SK-N-MC (cell line): Measurements from ENCODE around the gene CILP.
"Not testable (repeated sequence)": the region's sequence is repeated elsewhere in the genome, so short reads cannot be mapped to it uniquely, and the experiment has no call there.

Experiments used
- DNase-seq: peaks from one replicate; pipeline ENCODE4 v3.0.0-alpha.2; 2011; ENCODE audit warnings: low read depth, low spot score
- H3K27ac ChIP-seq: fragments of 200-600 bp; sonication (generic); 2 replicates; pipeline ENCODE4 v1.5.1; 2016; ENCODE audit warnings: mixed run types
- H3K36me3 ChIP-seq: fragments of 200-600 bp; sonication (generic); 2 replicates; pipeline ENCODE4 v1.6.1; 2017; ENCODE audit warnings: antibody characterized with exemption, low read length, mixed read lengths; ENCODE audit not compliant: insufficient read depth
- H3K4me3 ChIP-seq: fragments of 200-600 bp; sonication (generic); 2 replicates; pipeline ENCODE4 v1.5.1; 2016
- H3K9ac ChIP-seq: fragments of 200-600 bp; sonication (generic); 2 replicates; pipeline ENCODE4 v1.8.0; 2017; ENCODE audit warnings: mixed run types, mixed read lengths; ENCODE audit not compliant: insufficient read length
- H3K9me3 ChIP-seq: fragments of 200-600 bp; sonication (generic); 2 replicates; pipeline ENCODE4 v1.6.1; 2017; ENCODE audit warnings: low read depth, mild to moderate bottlenecking, antibody characterized with exemption, low read length, moderate library complexity, mixed read lengths
- EZH2 ChIP-seq: fragments of 200-600 bp; sonication (generic); IDR thresholded peaks from one replicate; pipeline ENCODE4 v1.6.1; 2017; ENCODE audit warnings: antibody characterized with exemption
- FOXP2 ChIP-seq: optimal IDR thresholded peaks from 2 replicates; pipeline ENCODE3; 2011; ENCODE audit warnings: mild to moderate bottlenecking, moderate library complexity; ENCODE audit not compliant: insufficient read depth; ENCODE audit errors: extremely low read length, control extremely low read depth
- POLR2AphosphoS5 ChIP-seq: IDR thresholded peaks from 2 replicates; pipeline ENCODE4 v1.6.1; 2012; ENCODE audit warnings: mild to moderate bottlenecking, low read depth, low read length, borderline replicate concordance

CILP gene

DNA sequence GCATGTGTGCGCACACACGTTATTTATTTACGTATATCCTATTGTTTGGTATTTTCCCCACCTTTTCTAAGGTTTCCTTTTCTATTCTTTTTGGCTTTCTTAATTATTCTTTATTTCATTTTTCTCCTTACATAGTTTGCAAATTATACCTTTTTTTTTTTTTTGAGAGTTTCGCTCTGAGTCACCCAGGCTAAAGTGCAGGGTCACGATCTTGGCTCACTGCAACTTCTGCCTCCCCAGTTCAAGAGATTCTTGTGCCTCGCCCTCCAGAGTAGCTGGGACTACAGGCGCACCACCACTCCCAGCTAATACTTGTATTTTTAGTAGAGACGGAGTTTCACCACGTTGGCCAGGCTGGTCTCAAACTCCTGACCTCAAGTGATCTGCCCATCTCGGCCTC, 20.0 kb upstream of the CILP start:
- no peak for DNase-seq
- TF ChIP-seq FOXP2 (no peak), POLR2AphosphoS5 (no peak), EZH2 (no peak)
- Histone ChIP-seq H3K9me3 (no peaks in the 10 kb centered on the region), H3K36me3 (no peaks in the 10 kb centered on the region), H3K9ac (no peak overlapping the region), H3K4me3 (no peak overlapping the region), H3K27ac (no peak overlapping the region)

DNA sequence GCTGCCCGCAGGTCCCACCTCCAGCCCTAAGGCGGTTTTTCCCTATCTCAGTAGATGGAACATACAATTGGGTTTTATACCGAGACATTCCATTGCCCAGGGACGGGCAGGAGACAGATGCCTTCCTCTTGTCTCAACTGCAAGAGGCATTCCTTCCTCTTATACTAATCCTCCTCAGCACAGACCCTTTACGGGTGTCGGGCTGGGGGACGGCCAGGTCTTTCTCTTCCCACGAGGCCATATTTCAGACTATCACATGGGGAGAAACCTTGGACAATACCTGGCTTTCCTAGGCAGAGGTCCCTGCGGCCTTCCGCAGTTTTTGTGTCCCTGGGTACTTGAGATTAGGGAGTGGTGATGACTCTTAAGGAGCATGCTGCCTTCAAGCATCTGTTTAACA, 15.6 kb upstream of the CILP start:
- H3K4me3 ChIP-seq, H3K9me3 ChIP-seq, H3K36me3 ChIP-seq, H3K27ac ChIP-seq, DNase-seq, H3K9ac ChIP-seq: not testable (repeated sequence)

GRCh38 chr15:65226221-65226620, 14.9 kb upstream of the CILP start:
- Histone ChIP-seq H3K4me3 (no peak overlapping the region), H3K36me3 (no peaks in the 10 kb centered on the region), H3K9me3 (no peaks in the 10 kb centered on the region), H3K27ac (no peak overlapping the region), H3K9ac (no peak overlapping the region)
- TF ChIP-seq FOXP2 (no peak), POLR2AphosphoS5 (no peak), EZH2 (no peak)
- no peak for DNase-seq

DNA sequence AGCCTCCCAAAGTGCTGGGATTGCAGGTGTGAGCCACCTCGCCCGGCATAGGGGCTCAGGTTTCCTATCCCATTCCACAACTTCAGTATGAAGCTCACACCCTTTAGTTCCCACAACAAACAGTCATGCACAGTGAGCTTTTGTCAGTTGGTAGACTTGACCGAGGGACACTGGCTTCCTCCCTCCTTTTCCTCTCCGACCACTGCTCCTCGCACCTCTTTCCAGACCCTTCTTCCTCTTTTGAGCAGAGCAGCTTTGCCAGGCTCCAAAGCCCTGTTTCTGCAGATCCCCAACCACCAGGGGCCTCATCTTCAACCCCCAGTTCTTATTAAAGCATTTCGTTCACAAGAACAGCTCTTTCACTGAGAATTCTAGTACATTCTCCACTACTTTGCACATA, 12.7 kb upstream of the CILP start:
- no peak for TF ChIP-seq FOXP2
- TF ChIP-seq POLR2AphosphoS5: no peak
- TF ChIP-seq EZH2: no peak
- Histone ChIP-seq H3K4me3 (no peak overlapping the region), H3K27ac (no peak overlapping the region), H3K9me3 (no peaks in the 10 kb centered on the region), H3K36me3 (no peaks in the 10 kb centered on the region), H3K9ac (no peak overlapping the region)
- DNase-seq: no peak

GRCh38 chr15:65222891-65223290, 11.6 kb upstream of the CILP start:
- H3K27ac ChIP-seq: no peak overlapping the region
- H3K36me3 ChIP-seq: no peaks in the 10 kb centered on the region
- no peak overlapping the region for H3K4me3 ChIP-seq
- H3K9me3 ChIP-seq: no peaks in the 10 kb centered on the region
- H3K9ac ChIP-seq: no peak overlapping the region
- DNase-seq: no peak
- no peak for TF ChIP-seq EZH2
- TF ChIP-seq POLR2AphosphoS5: no peak

GRCh38 chr15:65221697-65222096, 10.4 kb upstream of the CILP start:
- H3K9ac ChIP-seq: no peak overlapping the region
- H3K4me3 ChIP-seq: no peak overlapping the region
- no peak for TF ChIP-seq EZH2
- no peak for TF ChIP-seq POLR2AphosphoS5
- no peak for TF ChIP-seq FOXP2
- no peak for DNase-seq
- no peaks in the 10 kb centered on the region for H3K36me3 ChIP-seq
- no peaks in the 10 kb centered on the region for H3K9me3 ChIP-seq
- H3K27ac ChIP-seq: no peak overlapping the region

DNA sequence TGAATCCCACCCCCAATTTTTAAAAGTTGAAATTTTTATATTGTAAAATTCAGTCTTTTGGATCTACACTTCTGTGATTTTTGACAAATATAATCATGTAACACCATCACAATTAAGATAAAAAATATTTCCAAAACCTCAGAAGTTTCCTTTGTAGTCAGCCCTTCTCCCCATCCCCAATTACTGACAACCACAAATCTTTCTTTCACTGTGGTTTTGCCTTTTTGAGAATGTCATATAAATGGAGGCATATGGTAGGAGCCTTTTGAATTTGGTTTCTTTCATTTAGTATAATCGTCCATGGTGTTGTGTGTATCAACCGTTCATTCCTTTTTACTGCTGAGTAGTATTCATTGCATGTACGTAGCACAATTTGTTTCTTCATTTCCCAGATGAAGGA, 7.9 kb upstream of the CILP start:
- Histone ChIP-seq H3K4me3 (no peak overlapping the region), H3K36me3 (no peaks in the 10 kb centered on the region), H3K27ac (no peak overlapping the region), H3K9me3 (no peaks in the 10 kb centered on the region), H3K9ac (no peak overlapping the region)
- DNase-seq: no peak
- no peak for TF ChIP-seq EZH2
- TF ChIP-seq FOXP2: no peak
- TF ChIP-seq POLR2AphosphoS5: no peak

DNA sequence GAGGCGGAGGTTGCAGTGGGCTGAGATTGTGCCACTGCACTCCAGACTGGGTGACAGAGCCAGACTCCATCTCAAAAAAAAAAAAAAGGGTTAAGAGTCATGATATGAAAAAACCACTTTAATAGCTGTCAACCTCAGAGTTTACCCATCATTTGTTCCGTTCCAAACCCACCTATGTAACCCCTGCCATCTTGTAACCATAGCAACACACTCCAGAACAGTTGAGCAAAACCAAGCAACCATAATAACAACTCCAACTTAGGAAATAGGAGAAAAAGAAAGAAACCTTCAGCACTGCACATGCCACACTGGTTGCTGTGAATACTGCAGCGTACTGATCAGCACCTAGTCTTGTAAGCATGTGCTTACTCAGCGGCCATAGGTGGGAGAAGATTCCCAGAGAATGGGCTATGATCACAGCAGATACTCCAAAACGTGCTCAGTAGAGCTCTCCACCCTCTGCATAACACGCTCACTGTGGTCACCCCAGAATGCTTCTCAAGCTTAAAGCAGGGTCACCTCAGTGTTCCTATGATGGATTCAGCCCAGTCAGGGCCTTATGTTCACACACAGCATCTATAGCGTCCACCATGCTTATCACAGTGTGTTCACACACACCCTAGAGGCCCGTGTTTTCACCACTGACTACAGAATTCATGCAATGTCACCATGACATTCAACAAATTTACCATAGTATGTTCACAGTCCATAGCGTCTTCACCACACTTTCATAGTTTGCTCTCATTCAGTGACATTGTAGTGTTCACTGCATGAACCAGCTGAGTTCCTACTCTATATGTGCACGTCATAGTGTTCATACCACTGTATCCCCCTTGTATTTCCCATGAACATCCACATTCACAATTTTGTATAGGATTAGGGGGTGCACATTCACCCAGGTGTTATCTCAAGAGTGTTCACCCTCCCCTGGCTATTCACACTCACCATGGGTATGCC, 6.5 kb upstream of the CILP start:
- TF ChIP-seq EZH2 (no peak), POLR2AphosphoS5 (no peak), FOXP2 (no peak)
- H3K36me3 ChIP-seq: no peaks in the 10 kb centered on the region
- no peak overlapping the region for H3K27ac ChIP-seq
- H3K9ac ChIP-seq: no peak overlapping the region
- H3K4me3 ChIP-seq: no peak overlapping the region
- no peaks in the 10 kb centered on the region for H3K9me3 ChIP-seq
- DNase-seq: no peak

DNA sequence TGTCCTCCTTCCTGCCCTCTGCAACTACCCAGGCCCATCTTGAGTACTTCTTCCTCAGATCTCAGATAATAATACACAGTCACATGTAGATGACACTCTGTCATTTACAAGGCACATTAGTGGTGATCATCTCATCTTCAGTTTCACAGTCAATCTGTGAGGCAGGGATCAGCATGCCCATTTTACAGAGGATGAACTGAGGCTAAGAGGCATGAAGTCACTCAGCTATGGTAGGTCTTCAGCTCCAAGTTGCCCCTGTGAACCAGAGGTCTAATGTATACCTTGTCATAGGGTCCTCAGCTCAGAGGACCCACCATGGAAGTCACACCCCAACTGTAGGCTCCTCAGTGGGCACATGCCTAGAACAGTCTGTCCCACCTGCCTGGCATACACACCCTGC, 4.2 kb upstream of the CILP start:
- DNase-seq: no peak
- Histone ChIP-seq H3K36me3 (no peaks in the 10 kb centered on the region), H3K4me3 (no peak overlapping the region), H3K9ac (no peak overlapping the region), H3K27ac (no peak overlapping the region), H3K9me3 (no peaks in the 10 kb centered on the region)
- TF ChIP-seq POLR2AphosphoS5 (no peak), FOXP2 (no peak), EZH2 (no peak)
